Uterus (tissue), 4 donors: Measurements from ENCODE around the gene KCNK3. TPM values are rescaled to one million over a fixed set of nuclear protein-coding genes. Genes with fewer than 3 reads are reported as not detected.
A peak's percentile ranks its signal among the peaks of the same experiment; 100 is the strongest.

Experiments used
- DNase-seq, 2 donors: peaks; one replicate each; pipeline ENCODE4 v3.0.0-alpha.2; 2019 to 2020
- H3K27ac ChIP-seq, 2 donors: fragments of 200-600 bp; sonication (generic); 1 replicate in 1 of 2; 2 replicates in 1 of 2; pipeline ENCODE4 v1.5.1; 2016 to 2018
- H3K27me3 ChIP-seq, 2 donors: fragments of 200-600 bp; sonication (generic); one replicate each; pipeline ENCODE4 v1.5.1; 2018 to 2019; ENCODE audit warnings: control low read depth in 1 of 2
- H3K36me3 ChIP-seq, 2 donors: fragments of 200-600 bp; sonication (generic); one replicate each; pipeline ENCODE4 v1.5.1; 2019; ENCODE audit warnings: control low read depth in 1 of 2
- H3K4me1 ChIP-seq, 2 donors: fragments of 200-600 bp; sonication (generic); one replicate each; pipeline ENCODE4 v1.5.1; 2018 to 2019; ENCODE audit warnings: control low read depth in 1 of 2
- H3K4me3 ChIP-seq, 2 donors: fragments of 200-600 bp; sonication (generic); 1 replicate in 1 of 2; 2 replicates in 1 of 2; pipeline ENCODE4 v1.5.1; 2018 to 2019; ENCODE audit warnings: mild to moderate bottlenecking in 1 of 2
- H3K9me3 ChIP-seq, 2 donors: fragments of 200-600 bp; sonication (generic); one replicate each; pipeline ENCODE4 v1.5.1; 2019; ENCODE audit warnings: control low read depth in 1 of 2
- CTCF ChIP-seq, 4 experiments: fragments of 200-600 bp in 2 of 4; fragments of 450-650 bp in 2 of 4; sonication (generic) in 2 of 4; IDR thresholded peaks; one replicate each; pipeline ENCODE4 v1.5.1; 2016 to 2019; ENCODE audit warnings: antibody characterized with exemption in 4 of 4, mild to moderate bottlenecking in 2 of 4, moderate library complexity in 1 of 4
- POLR2A ChIP-seq, 2 donors: fragments of 450-650 bp; IDR thresholded peaks; one replicate each; pipeline ENCODE4 v1.6.1; 2016; ENCODE audit warnings: antibody characterized with exemption in 2 of 2, mild to moderate bottlenecking in 1 of 2, moderate library complexity in 1 of 2
- intact Hi-C: fragments of 100-400 bp; cut with DNase I; formaldehyde crosslinking; loops from one replicate; pipeline ENCODE4 v1.15.1; 2023; ENCODE audit warnings: low total_unique reads
- total RNA-seq, 4 donors: library from RNA; depleted of rRNA in 3 of 4; stranded (reverse); fragments of >200 nt in 3 of 4; gene quantifications; one replicate each; pipeline versions ENCODE4 v1.1.0 to v1.2.4, GENCODE V29; 2014 to 2023
- donor health status: DM: yes; HTN: yes; CAD: no.

The KCNK3 gene
- total RNA-seq, 4 donors from 2014 or later: 0.29 to 7.8 (median 4.6) TPM

DNA sequence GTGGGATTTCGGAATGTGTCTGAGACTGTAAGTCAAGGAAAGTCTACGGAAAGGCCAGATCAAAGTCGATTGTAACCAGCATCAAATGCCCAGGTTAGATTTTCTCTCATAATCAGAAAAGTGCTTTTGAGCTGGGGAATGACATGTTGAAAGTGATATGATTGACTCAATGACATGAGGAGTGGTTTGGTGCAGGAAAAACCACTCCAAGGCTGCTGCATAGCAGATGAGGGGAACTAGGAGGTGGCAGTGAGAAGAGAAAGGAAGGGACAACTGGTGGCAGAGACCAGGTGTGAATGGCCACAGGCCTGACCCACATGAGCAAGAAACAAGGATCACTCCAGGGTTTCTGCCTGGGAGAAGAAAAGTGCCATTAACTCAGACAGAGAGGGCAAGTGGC, 72.4 kb downstream of the KCNK3 start:
- Histone ChIP-seq H3K4me1 (peaks cover 0 to 14% of the 10 kb centered on the region in 2 donors), H3K36me3 (no peaks in the 10 kb centered on the region), H3K27ac (peak overlapping the region; percentile 87 to 92), H3K4me3 (peak overlapping the region; percentile 64 to 66), H3K9me3 (no peaks in the 10 kb centered on the region), H3K27me3 (no peaks in the 10 kb centered on the region)
- TF ChIP-seq POLR2A (IDR thresholded peaks at IDR 0.05) (no peak), CTCF (IDR thresholded peaks at IDR 0.05) (no peak)
- intact Hi-C loops: no loop called here
- no peak for DNase-seq

- peak overlapping the region in 1 of 2 donors; percentile 66 for H3K4me3 ChIP-seq
- no peaks in the 10 kb centered on the region for H3K36me3 ChIP-seq
- H3K9me3 ChIP-seq: no peaks in the 10 kb centered on the region
- TF ChIP-seq CTCF (IDR thresholded peaks at IDR 0.05): no peak
- no peak for DNase-seq
- intact Hi-C loops: no loop called here
- H3K27me3 ChIP-seq: no peaks in the 10 kb centered on the region
- H3K27ac ChIP-seq: peak overlapping the region; percentile 87 to 92
- peaks cover 0 to 14% of the 10 kb centered on the region in 2 donors for H3K4me1 ChIP-seq
Observed at GRCh38 chr2:26765475-26766200, 73.1 kb downstream of the KCNK3 start.

GRCh38 chr2:26767129-26767528, 74.6 kb downstream of the KCNK3 start:
- Histone ChIP-seq H3K4me3 (no peak overlapping the region), H3K27ac (peak overlapping the region; percentile 18 to 87), H3K9me3 (no peaks in the 10 kb centered on the region), H3K27me3 (no peaks in the 10 kb centered on the region), H3K4me1 (peaks cover 12 to 24% of the 10 kb centered on the region in 2 donors), H3K36me3 (no peaks in the 10 kb centered on the region)
- TF ChIP-seq CTCF (IDR thresholded peaks at IDR 0.05) (no peak), POLR2A (IDR thresholded peaks at IDR 0.05) (no peak)
- intact Hi-C loops: no loop called here
- no peak for DNase-seq

DNA sequence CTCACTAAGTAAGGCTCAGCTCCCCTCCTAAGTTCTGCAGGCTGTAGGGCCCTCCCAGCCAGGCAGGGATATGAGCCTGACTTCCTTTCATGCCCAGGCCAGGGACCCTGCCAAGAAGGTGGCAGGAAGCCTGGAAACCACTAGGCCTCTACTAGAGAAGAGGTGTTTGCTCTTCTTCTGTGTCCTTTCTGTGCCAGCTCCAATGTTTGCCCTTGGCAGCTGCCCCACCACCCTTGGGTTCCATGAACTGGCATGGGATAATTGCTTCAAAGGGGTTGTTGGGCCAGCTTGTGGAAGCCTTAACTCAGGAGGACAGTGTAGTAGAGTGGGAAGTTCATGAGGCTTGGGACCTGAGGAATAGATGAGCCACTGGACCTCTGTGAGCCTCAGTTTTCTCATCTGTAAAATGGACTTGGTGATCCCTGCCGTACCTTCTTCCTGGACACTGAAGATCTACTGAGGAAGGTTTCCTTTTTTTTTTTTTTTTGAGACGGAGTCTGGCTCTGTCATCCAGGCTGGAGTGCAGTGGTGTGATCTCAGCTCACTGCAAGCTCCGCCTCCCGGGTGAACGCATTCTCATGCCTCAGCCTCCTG, 75.5 kb downstream of the KCNK3 start:
- DNase-seq: no peak

More for the DNA sequence above, 75.5 kb downstream of the KCNK3 start:
- H3K27me3 ChIP-seq: no peaks in the 10 kb centered on the region
- intact Hi-C loops: no loop called here
- H3K4me1 ChIP-seq: peaks cover 14 to 33% of the 10 kb centered on the region in 2 donors
- no peaks in the 10 kb centered on the region for H3K36me3 ChIP-seq
- peak overlapping the region in 1 of 2 donors; percentile 18 for H3K27ac ChIP-seq
- no peak for TF ChIP-seq POLR2A (IDR thresholded peaks at IDR 0.05)
- no peak for TF ChIP-seq CTCF (IDR thresholded peaks at IDR 0.05)
- no peak overlapping the region for H3K4me3 ChIP-seq
- no peaks in the 10 kb centered on the region for H3K9me3 ChIP-seq
